Transverse colon (tissue), 4 donors: ENCODE measurements around the gene BRI3. TPM values are rescaled to one million over a fixed set of nuclear protein-coding genes. Genes with fewer than 3 reads are reported as not detected.

Experiments
- DNase-seq: peaks from one replicate; pipeline ENCODE4 v3.0.0-alpha.2; 2019
- H3K27ac ChIP-seq, 4 donors: fragments of 200-600 bp; sonication (generic); 2 replicates each; pipeline ENCODE4 v1.5.1; 2016 to 2018; ENCODE audit warnings: inconsistent platforms in 4 of 4
- H3K27me3 ChIP-seq: fragments of 200-600 bp; sonication (generic); 2 replicates; pipeline ENCODE4 v1.5.1; 2017; ENCODE audit warnings: inconsistent platforms
- H3K36me3 ChIP-seq, 4 donors: fragments of 200-600 bp; sonication (generic); 2 replicates each; pipeline ENCODE4 v1.5.1; 2017 to 2019; ENCODE audit warnings: inconsistent platforms in 4 of 4
- H3K4me1 ChIP-seq, 4 donors: fragments of 200-600 bp; sonication (generic); 2 replicates each; pipeline ENCODE4 v1.5.1; 2017 to 2020; ENCODE audit warnings: inconsistent platforms in 4 of 4
- H3K4me3 ChIP-seq, 4 donors: fragments of 200-600 bp; sonication (generic); 1 replicate in 1 of 4; 2 replicates in 3 of 4; pipeline versions ENCODE4 v1.5.1 to v1.6.1; 2017 to 2019; ENCODE audit warnings: inconsistent platforms in 4 of 4
- H3K9me3 ChIP-seq, 2 donors: fragments of 200-600 bp; sonication (generic); 2 replicates each; pipeline ENCODE4 v1.5.1; 2017 to 2019; ENCODE audit warnings: inconsistent platforms in 2 of 2
- CTCF ChIP-seq, 5 experiments: fragments of 200-600 bp in 3 of 5; fragments of 450-650 bp in 2 of 5; sonication (generic) in 3 of 5; IDR thresholded peaks; 1 replicate in 2 of 5; 2 replicates in 3 of 5; pipeline ENCODE4 v1.5.1; 2016 to 2017; ENCODE audit warnings: antibody characterized with exemption in 5 of 5, inconsistent platforms in 3 of 5, mild to moderate bottlenecking in 2 of 5, moderate library complexity in 1 of 5
- EP300 ChIP-seq: sonication (generic); formaldehyde crosslinking; IDR thresholded peaks from one replicate; pipeline ENCODE4 v1.6.1; 2017; ENCODE audit warnings: antibody characterized with exemption, low read depth
- POLR2A ChIP-seq: fragments of 450-650 bp; IDR thresholded peaks from one replicate; pipeline ENCODE4 v1.6.1; 2016; ENCODE audit warnings: antibody characterized with exemption, mild to moderate bottlenecking, moderate library complexity
- POLR2AphosphoS5 ChIP-seq, 3 donors: sonication (generic); formaldehyde crosslinking; IDR thresholded peaks; one replicate each; pipeline ENCODE4 v1.6.1; 2016; ENCODE audit warnings: antibody characterized with exemption in 3 of 3
- WGBS, 2 donors: methylation state at CpG; one replicate each; pipeline ENCODE4 v1.1.5; 2018; ENCODE audit warnings: low coverage in 1 of 2; 5-methylcytosine and 5-hydroxymethylcytosine counted together
- in situ Hi-C, 4 donors: fragments of 200-750 bp; cut with MboI; loops; one replicate each; pipeline versions ENCODE4 v1.15.0 to v1.15.1; 2017; ENCODE audit warnings: low sequenced_read_pairs in 3 of 4, low pct_ligation_motif_present in 1 of 4, low pct_unique_long_range_greater_than_20kb in 1 of 4
- intact Hi-C: fragments of 100-400 bp; cut with DNase I; formaldehyde crosslinking; loops from one replicate; pipeline ENCODE4 v1.15.1; 2023; ENCODE audit warnings: low total_unique reads
- total RNA-seq, 4 donors: library from RNA; depleted of rRNA; stranded (reverse); fragments of >200 nt; gene quantifications; one replicate each; pipeline ENCODE4 v1.1.0, GENCODE V29; 2016

BRI3 gene
- total RNA-seq, 4 donors from 2014 or later = 9.8 to 87.5 (median 51.5) TPM

DNA sequence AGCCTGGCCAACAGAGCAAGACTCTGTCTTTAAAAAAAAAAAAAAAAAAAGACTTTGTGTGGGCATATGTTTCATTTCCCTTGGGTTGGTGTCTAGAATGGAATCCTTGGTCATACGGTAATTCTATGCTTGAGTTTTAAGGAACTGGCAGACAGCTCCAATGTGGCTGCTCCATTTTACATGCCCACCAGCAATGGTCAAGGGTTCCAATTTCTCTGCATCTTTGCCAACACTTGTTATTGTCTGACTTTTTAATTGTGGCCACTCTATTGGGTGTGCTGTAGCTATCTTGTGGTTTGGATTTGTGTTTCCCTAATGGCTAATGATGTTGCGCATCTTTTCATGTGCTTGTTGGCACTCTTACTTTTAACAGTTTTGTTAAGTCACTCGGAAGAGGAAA lies 57.6 kb downstream of the BRI3 start:
- in situ Hi-C loops = no loop called here
- 96 to 100% methylated on average over 3 of the region's 3 CpGs for WGBS, 2 donors
- H3K4me3 ChIP-seq = no peak overlapping the region

GRCh38 chr7:98341106-98341505 lies 59.6 kb downstream of the BRI3 start:
- in situ Hi-C loops = no loop called here
- Histone ChIP-seq H3K4me1 (peaks cover 0 to 8% (median 0%) of the 10 kb centered on the region in 4 donors), H3K36me3 (no peaks in the 10 kb centered on the region), H3K9me3 (no peaks in the 10 kb centered on the region), H3K27ac (no peak overlapping the region), H3K27me3 (no peaks in the 10 kb centered on the region), H3K4me3 (no peak overlapping the region)
- TF ChIP-seq CTCF (IDR thresholded peaks at IDR 0.05) (no peak), POLR2A (no peak), POLR2AphosphoS5 (IDR thresholded peaks at IDR 0.05) (no peak), EP300 (no peak)
- no peak for DNase-seq
- intact Hi-C loops = no loop called here
- 57 to 63% methylated on average over 3 of the region's 3 CpGs for WGBS, 2 donors

More for the DNA sequence above, 57.6 kb downstream of the BRI3 start:
- H3K27me3 ChIP-seq = no peaks in the 10 kb centered on the region
- H3K27ac ChIP-seq = no peak overlapping the region
- DNase-seq = no peak
- H3K9me3 ChIP-seq = no peaks in the 10 kb centered on the region
- H3K36me3 ChIP-seq = no peaks in the 10 kb centered on the region
- TF ChIP-seq EP300 = no peak
- TF ChIP-seq CTCF (IDR thresholded peaks at IDR 0.05) = no peak
- no peak for TF ChIP-seq POLR2A
- TF ChIP-seq POLR2AphosphoS5 (IDR thresholded peaks at IDR 0.05) = no peak
- intact Hi-C loops = no loop called here
- peaks cover 0 to 8% (median 0%) of the 10 kb centered on the region in 4 donors for H3K4me1 ChIP-seq

Other genes with a start within 250 kb of the BRI3 start
- 100 to 1,000 TPM in 1 of 4 donors, 10 to 100 TPM in 3; 51.6 to 106 (median 62.2) TPM for gene LMTK2, start 174.8 kb upstream of the BRI3 start, total RNA-seq
- gene BHLHA15, start 70.2 kb upstream of the BRI3 start, total RNA-seq = 1 to 10 TPM in 2 of 4 donors, not detected in 2; 2.0 to 7.3 TPM
- gene TECPR1, start 29.5 kb upstream of the BRI3 start, total RNA-seq = 10 to 100 TPM; 23.1 to 43.0 (median 28.8) TPM
- 10 to 100 TPM; 39.8 to 59.8 (median 53.3) TPM for gene BAIAP2L1, start 119.4 kb downstream of the BRI3 start, total RNA-seq